ENCODE measurements around the gene DUSP1.

GRCh38 chr5:172749881-172750633, 20.9 kb downstream of the DUSP1 start:
- TF ChIP-seq EGR1 (IDR thresholded peaks at IDR 0.05) (no peak), REST (IDR thresholded peaks at IDR 0.05; ENCODE audit: low read depth) (no peak), NFIC (IDR thresholded peaks at IDR 0.05) (no peak), RAD21 (IDR thresholded peaks at IDR 0.05; ENCODE audit: low read depth) (no peak), FOXM1 (IDR thresholded peaks at IDR 0.05; ENCODE audit: borderline replicate concordance, low read depth) (no peak)

All from Ishikawa (cell line).